ENCODE data around the gene TXLNG. TPM values are rescaled to one million over a fixed set of nuclear protein-coding genes. Genes with fewer than 3 reads are reported as not detected.

Gene TXLNG
- total and polyA plus RNA-seq, 7 experiments from 2014 or later: 11.9 to 23.1 (median 17.3) TPM

GRCh38 chrX:16843208-16843909, 57.1 kb downstream of the TXLNG start:
- Mint-ChIP-seq H3K27me3 (no peaks in the 10 kb centered on the region), H3K36me3 (peaks cover 0 to 82% (median 9%) of the 10 kb centered on the region in 5 donors), H3K9me3 (peaks cover 0 to under 1% (median 0%) of the 10 kb centered on the region in 11 donors), H3K4me3 (no peak overlapping the region), H3K27ac (peak overlapping the region in 2 of 9 donors; percentile 5 to 14), H3K4me1 (peaks cover 0 to 4% (median 0%) of the 10 kb centered on the region in 7 donors)
- H3K27me3 ChIP-seq (ENCODE audit: control insufficient read depth in 2 of 2, insufficient read depth in 2 of 2, low read length in 2 of 2): no peaks in the 10 kb centered on the region
- H3K4me1 ChIP-seq (ENCODE audit: control insufficient read depth in 2 of 2, insufficient read depth in 2 of 2, low read length in 2 of 2): no peaks in the 10 kb centered on the region
- H3K9me3 ChIP-seq (ENCODE audit: control insufficient read depth in 2 of 3, low read length in 3 of 3): no peaks in the 10 kb centered on the region
- ATAC-seq (no peak), DNase-seq (no peak)
- ChIA-PET CTCF (no interaction called here), POLR2A (no interaction called here)
- H3K4me3 ChIP-seq (ENCODE audit: low read length): no peak overlapping the region
- no peak overlapping the region for H3K27ac ChIP-seq (ENCODE audit: low read depth, low read length)
- intact Hi-C loops (cut with micrococcal nuclease): no loop called here
- peaks cover 6 to 57% (median 6%) of the 10 kb centered on the region in 3 experiments for H3K36me3 ChIP-seq (ENCODE audit: control insufficient read depth in 2 of 3, insufficient read depth in 3 of 3, low read length in 3 of 3)

GRCh38 chrX:16845686-16846085, 59.4 kb downstream of the TXLNG start:
- intact Hi-C loops (cut with micrococcal nuclease): no loop called here
- no peak for DNase-seq
- Histone ChIP-seq H3K36me3 (ENCODE audit: control insufficient read depth in 2 of 3, insufficient read depth in 3 of 3, low read length in 3 of 3) (peaks cover 0 to 51% (median 10%) of the 10 kb centered on the region in 3 experiments), H3K27ac (ENCODE audit: low read depth, low read length) (no peak overlapping the region), H3K4me3 (ENCODE audit: low read length) (no peak overlapping the region), H3K9me3 (ENCODE audit: control insufficient read depth in 2 of 3, low read length in 3 of 3) (no peaks in the 10 kb centered on the region), H3K4me1 (ENCODE audit: control insufficient read depth in 2 of 2, insufficient read depth in 2 of 2, low read length in 2 of 2) (no peaks in the 10 kb centered on the region), H3K27me3 (ENCODE audit: control insufficient read depth in 2 of 2, insufficient read depth in 2 of 2, low read length in 2 of 2) (no peaks in the 10 kb centered on the region)
- peaks cover 0 to 4% (median 0%) of the 10 kb centered on the region in 7 donors for H3K4me1 Mint-ChIP-seq
- CTCF ChIA-PET: no interaction called here
- peak overlapping the region in 4 of 9 donors; percentile 4 to 54 (median 42) for H3K27ac Mint-ChIP-seq
- no peak overlapping the region for H3K4me3 Mint-ChIP-seq
- POLR2A ChIA-PET: no interaction called here
- peaks cover 0 to 74% (median 8%) of the 10 kb centered on the region in 5 donors for H3K36me3 Mint-ChIP-seq
- no peaks in the 10 kb centered on the region for H3K27me3 Mint-ChIP-seq
- no peak for ATAC-seq
- H3K9me3 Mint-ChIP-seq: peaks cover 0 to 3% (median 0%) of the 10 kb centered on the region in 11 donors

- peaks cover 3 to 50% (median 10%) of the 10 kb centered on the region in 3 experiments for H3K36me3 ChIP-seq (ENCODE audit: control insufficient read depth in 2 of 3, insufficient read depth in 3 of 3, low read length in 3 of 3)
- no peak overlapping the region for H3K27ac Mint-ChIP-seq
Observed at GRCh38 chrX:16848541-16848940, 62.3 kb downstream of the TXLNG start.

GRCh38 chrX:16851421-16851820, 65.2 kb downstream of the TXLNG start:
- H3K27ac Mint-ChIP-seq: peak overlapping the region in 1 of 9 donors; percentile 62
- H3K4me1 Mint-ChIP-seq: peaks cover 0 to 9% (median 0%) of the 10 kb centered on the region in 7 donors
- Histone ChIP-seq H3K4me3 (ENCODE audit: low read length) (no peak overlapping the region), H3K9me3 (ENCODE audit: control insufficient read depth in 2 of 3, low read length in 3 of 3) (no peaks in the 10 kb centered on the region), H3K27me3 (ENCODE audit: control insufficient read depth in 2 of 2, insufficient read depth in 2 of 2, low read length in 2 of 2) (no peaks in the 10 kb centered on the region), H3K27ac (ENCODE audit: low read depth, low read length) (no peak overlapping the region), H3K4me1 (ENCODE audit: control insufficient read depth in 2 of 2, insufficient read depth in 2 of 2, low read length in 2 of 2) (no peaks in the 10 kb centered on the region), H3K36me3 (ENCODE audit: control insufficient read depth in 2 of 3, insufficient read depth in 3 of 3, low read length in 3 of 3) (peaks cover 3 to 56% (median 4%) of the 10 kb centered on the region in 3 experiments)
- ChIA-PET CTCF (no interaction called here), POLR2A (no interaction called here)
- ATAC-seq (no peak), DNase-seq (no peak)
- peaks cover 0 to 3% (median 0%) of the 10 kb centered on the region in 11 donors for H3K9me3 Mint-ChIP-seq
- intact Hi-C loops (cut with micrococcal nuclease): no loop called here
- H3K4me3 Mint-ChIP-seq: no peak overlapping the region
- H3K36me3 Mint-ChIP-seq: peaks cover 0 to 65% (median 5%) of the 10 kb centered on the region in 5 donors
- no peaks in the 10 kb centered on the region for H3K27me3 Mint-ChIP-seq

More at GRCh38 chrX:16848541-16848940, 62.3 kb downstream of the TXLNG start:
- DNase-seq (no peak), ATAC-seq (no peak)
- no peaks in the 10 kb centered on the region for H3K27me3 ChIP-seq (ENCODE audit: control insufficient read depth in 2 of 2, insufficient read depth in 2 of 2, low read length in 2 of 2)
- intact Hi-C loops (cut with micrococcal nuclease): no loop called here
- Mint-ChIP-seq H3K4me1 (peaks cover 0 to 4% (median 0%) of the 10 kb centered on the region in 7 donors), H3K4me3 (no peak overlapping the region), H3K27me3 (no peaks in the 10 kb centered on the region), H3K36me3 (peaks cover 0 to 70% (median 10%) of the 10 kb centered on the region in 5 donors), H3K9me3 (peaks cover 0 to 3% (median 0%) of the 10 kb centered on the region in 11 donors)
- no peaks in the 10 kb centered on the region for H3K9me3 ChIP-seq (ENCODE audit: control insufficient read depth in 2 of 3, low read length in 3 of 3)
- ChIA-PET CTCF (no interaction called here), POLR2A (no interaction called here)
- no peaks in the 10 kb centered on the region for H3K4me1 ChIP-seq (ENCODE audit: control insufficient read depth in 2 of 2, insufficient read depth in 2 of 2, low read length in 2 of 2)
- no peak overlapping the region for H3K4me3 ChIP-seq (ENCODE audit: low read length)
- no peak overlapping the region for H3K27ac ChIP-seq (ENCODE audit: low read depth, low read length)

GRCh38 chrX:16851827-16852226, 65.6 kb downstream of the TXLNG start:
- Mint-ChIP-seq H3K36me3 (peaks cover 2 to 66% (median 8%) of the 10 kb centered on the region in 5 donors), H3K4me1 (peaks cover 0 to 12% (median 0%) of the 10 kb centered on the region in 7 donors), H3K9me3 (peaks cover 0 to 3% (median 0%) of the 10 kb centered on the region in 11 donors), H3K27ac (peak overlapping the region in 1 of 9 donors; percentile 31), H3K4me3 (no peak overlapping the region), H3K27me3 (no peaks in the 10 kb centered on the region)
- intact Hi-C loops (cut with micrococcal nuclease): no loop called here
- ChIA-PET CTCF (no interaction called here), POLR2A (no interaction called here)
- Histone ChIP-seq H3K4me3 (ENCODE audit: low read length) (no peak overlapping the region), H3K36me3 (ENCODE audit: control insufficient read depth in 2 of 3, insufficient read depth in 3 of 3, low read length in 3 of 3) (peaks cover 3 to 52% (median 4%) of the 10 kb centered on the region in 3 experiments), H3K4me1 (ENCODE audit: control insufficient read depth in 2 of 2, insufficient read depth in 2 of 2, low read length in 2 of 2) (no peaks in the 10 kb centered on the region), H3K27me3 (ENCODE audit: control insufficient read depth in 2 of 2, insufficient read depth in 2 of 2, low read length in 2 of 2) (no peaks in the 10 kb centered on the region), H3K9me3 (ENCODE audit: control insufficient read depth in 2 of 3, low read length in 3 of 3) (no peaks in the 10 kb centered on the region), H3K27ac (ENCODE audit: low read depth, low read length) (no peak overlapping the region)
- DNase-seq: no peak
- ATAC-seq: no peak

- H3K4me3 ChIP-seq (ENCODE audit: low read length): no peak overlapping the region
- POLR2A ChIA-PET: no interaction called here
- H3K36me3 ChIP-seq (ENCODE audit: control insufficient read depth in 2 of 3, insufficient read depth in 3 of 3, low read length in 3 of 3): peaks cover 3 to 55% (median 4%) of the 10 kb centered on the region in 3 experiments
- CTCF ChIA-PET: interaction anchor here (0.6 kb wide), 1 partner anchor 18 kb away, joined by 7 read pairs; no protein-coding TSS in a partner anchor
- Mint-ChIP-seq H3K4me3 (no peak overlapping the region), H3K9me3 (peaks cover 0 to 3% (median 0%) of the 10 kb centered on the region in 11 donors), H3K4me1 (peaks cover 0 to 15% (median 0%) of the 10 kb centered on the region in 7 donors), H3K36me3 (peaks cover 3 to 74% (median 9%) of the 10 kb centered on the region in 5 donors), H3K27me3 (no peaks in the 10 kb centered on the region), H3K27ac (no peak overlapping the region)
- intact Hi-C loops (cut with micrococcal nuclease): no loop called here
- no peaks in the 10 kb centered on the region for H3K27me3 ChIP-seq (ENCODE audit: control insufficient read depth in 2 of 2, insufficient read depth in 2 of 2, low read length in 2 of 2)
- ATAC-seq (peak; percentile 72), DNase-seq (no peak)
- H3K9me3 ChIP-seq (ENCODE audit: control insufficient read depth in 2 of 3, low read length in 3 of 3): no peaks in the 10 kb centered on the region
- no peaks in the 10 kb centered on the region for H3K4me1 ChIP-seq (ENCODE audit: control insufficient read depth in 2 of 2, insufficient read depth in 2 of 2, low read length in 2 of 2)
- H3K27ac ChIP-seq (ENCODE audit: low read depth, low read length): no peak overlapping the region
Observed at GRCh38 chrX:16852617-16853179, 66.4 kb downstream of the TXLNG start.

All from naive thymus-derived CD4-positive, alpha-beta T cell (primary cell).